GM23338 (cell line): ENCODE data around the gene EIF4E2. TPM values are rescaled to one million over a fixed set of nuclear protein-coding genes. Genes with fewer than 3 reads are reported as not detected.
"Not testable (repeated sequence)": the region's sequence is repeated elsewhere in the genome, so short reads cannot be mapped to it uniquely, and the experiment has no call there.

ENCODE experiments used
- ATAC-seq: fragments of 200-7000 bp; cut with Tn5 transposase; 3 replicates; pipeline ENCODE4 v1.9.1; 2020
- DNase-seq: peaks from one replicate; pipeline ENCODE4 v3.0.0-alpha.2; 2015; ENCODE audit warnings: low spot score
- H2AFZ ChIP-seq: fragments of 200-600 bp; sonication (generic); 2 replicates; pipeline ENCODE4 v1.8.0; 2016; ENCODE audit warnings: antibody characterized with exemption, mild to moderate bottlenecking, moderate library complexity
- H3F3A ChIP-seq: fragments of 200-600 bp; sonication (generic); replicated peaks from 2 replicates; pipeline ENCODE4 v1.8.0; 2017; ENCODE audit warnings: antibody characterized with exemption, mixed run types, low read depth
- H3K27ac ChIP-seq: fragments of 200-600 bp; sonication (generic); 2 replicates; pipeline ENCODE4 v1.6.1; 2016; ENCODE audit warnings: low read depth
- H3K27me3 ChIP-seq: fragments of 200-600 bp; sonication (generic); 2 replicates; pipeline ENCODE4 v1.8.0; 2016; ENCODE audit warnings: mild to moderate bottlenecking, mixed run types, moderate library complexity; ENCODE audit not compliant: insufficient read depth
- H3K36me3 ChIP-seq: fragments of 200-600 bp; sonication (generic); 2 replicates; pipeline ENCODE4 v1.8.0; 2016; ENCODE audit warnings: mild to moderate bottlenecking; ENCODE audit not compliant: insufficient read depth
- H3K4me1 ChIP-seq: fragments of 200-600 bp; sonication (generic); 2 replicates; pipeline ENCODE4 v1.8.0; 2016; ENCODE audit warnings: mild to moderate bottlenecking, moderate library complexity; ENCODE audit not compliant: insufficient read depth
- H3K4me2 ChIP-seq: fragments of 200-600 bp; sonication (generic); 2 replicates; pipeline ENCODE4 v1.7.1; 2017; ENCODE audit warnings: mixed run types
- H3K4me3 ChIP-seq: fragments of 200-600 bp; sonication (generic); 2 replicates; pipeline ENCODE4 v1.6.1; 2016; ENCODE audit warnings: mixed run types
- H3K79me2 ChIP-seq: fragments of 200-600 bp; sonication (generic); replicated peaks from 2 replicates; pipeline ENCODE4 v1.8.0; 2017; ENCODE audit warnings: mild to moderate bottlenecking; ENCODE audit not compliant: insufficient read depth
- H3K9me2 ChIP-seq: fragments of 200-600 bp; sonication (generic); 2 replicates; pipeline ENCODE4 v1.8.0; 2017; ENCODE audit not compliant: insufficient read depth
- H4K20me1 ChIP-seq: fragments of 200-600 bp; sonication (generic); replicated peaks from 2 replicates; pipeline ENCODE4 v1.8.0; 2017; ENCODE audit warnings: mild to moderate bottlenecking; ENCODE audit not compliant: insufficient read depth
- H3K27ac Mint-ChIP-seq: 2 replicates; pipeline ENCODE4 v1.8.0; 2020; ENCODE audit warnings: inconsistent platforms, mild to moderate bottlenecking, moderate library complexity, mixed read lengths
- H3K27me3 Mint-ChIP-seq: 3 replicates; pipeline ENCODE4 v1.8.0; 2022; ENCODE audit warnings: low read depth, mild to moderate bottlenecking, moderate library complexity, mixed read lengths, inconsistent platforms; ENCODE audit not compliant: insufficient read depth, poor library complexity
- H3K36me3 Mint-ChIP-seq: 3 replicates; pipeline ENCODE4 v1.8.0; 2021; ENCODE audit warnings: low read depth, mild to moderate bottlenecking, inconsistent platforms, moderate library complexity, mixed read lengths
- H3K4me1 Mint-ChIP-seq: 3 replicates; pipeline ENCODE4 v1.8.0; 2020; ENCODE audit warnings: mild to moderate bottlenecking, inconsistent platforms, mixed read lengths
- H3K4me3 Mint-ChIP-seq: 3 replicates; pipeline ENCODE4 v1.8.0; 2021; ENCODE audit warnings: moderate library complexity, mild to moderate bottlenecking, inconsistent platforms, mixed read lengths
- H3K9me3 Mint-ChIP-seq: 3 replicates; pipeline ENCODE4 v1.8.0; 2020; ENCODE audit warnings: moderate library complexity, mild to moderate bottlenecking, inconsistent platforms, mixed read lengths
- CREB1 ChIP-seq: fragments of 250-450 bp; sonication (Bioruptor Pico); IDR thresholded peaks from 2 replicates; pipeline ENCODE4 v1.5.0; 2020; ENCODE audit warnings: low read depth, mild to moderate bottlenecking, moderate library complexity
- JUNB ChIP-seq: IDR thresholded peaks from one replicate; pipeline ENCODE4 v1.6.1; 2016; ENCODE audit warnings: antibody characterized with exemption; ENCODE audit not compliant: unreplicated experiment
- REST ChIP-seq: IDR thresholded peaks from one replicate; pipeline ENCODE4 v1.6.1; 2018; ENCODE audit warnings: antibody characterized with exemption; ENCODE audit not compliant: unreplicated experiment
- STAT1 ChIP-seq: IDR thresholded peaks from one replicate; pipeline ENCODE4 v1.6.1; 2016; ENCODE audit warnings: antibody characterized with exemption; ENCODE audit not compliant: unreplicated experiment
- ZNF462 ChIP-seq: fragments of 250-450 bp; sonication (Bioruptor Pico); IDR thresholded peaks from 2 replicates; pipeline ENCODE4 v1.5.0; 2020; ENCODE audit warnings: mild to moderate bottlenecking, moderate library complexity
- polyA plus RNA-seq: library from polyadenylated mRNA; unstranded; fragments of >200 nt; fragmentation: Nextera tagmentation; extraction: Ambion mirVana; gene quantifications from 2 replicates; pipeline ENCODE4 v1.2.1, GENCODE V29; 2016
- total RNA-seq: library from RNA; depleted of rRNA; stranded (reverse); fragments of >200 nt; shearing (Covaris generic); gene quantifications from 2 replicates; pipeline ENCODE4 v1.2.3, GENCODE V29; 2014

EIF4E2 gene
- total and polyA plus RNA-seq, 2 experiments from 2014 or later: 68.1 to 152 TPM

GRCh38 chr2:232569541-232569940 is 19.1 kb downstream of the EIF4E2 start (continued):
- no peak for TF ChIP-seq REST
- no peak for TF ChIP-seq CREB1

GRCh38 chr2:232570481-232570880 is 20.0 kb downstream of the EIF4E2 start:
- H2AFZ ChIP-seq, H3K27me3 Mint-ChIP-seq, H3K9me3 Mint-ChIP-seq, H3K27ac ChIP-seq, H3K4me3 ChIP-seq, H3K4me3 Mint-ChIP-seq, H3K27ac Mint-ChIP-seq, H3F3A ChIP-seq, ATAC-seq, H3K4me2 ChIP-seq, H3K4me1 Mint-ChIP-seq, H3K79me2 ChIP-seq, DNase-seq, H3K4me1 ChIP-seq, H3K27me3 ChIP-seq, H3K9me2 ChIP-seq, H4K20me1 ChIP-seq: not testable (repeated sequence)
- peaks cover 30% of the 10 kb centered on the region for H3K36me3 ChIP-seq
- peaks cover 70% of the 10 kb centered on the region for H3K36me3 Mint-ChIP-seq

- H3K36me3 ChIP-seq: peaks cover 30% of the 10 kb centered on the region
These were observed 20.6 kb downstream of the EIF4E2 start for GRCh38 chr2:232571026-232571474.

More at GRCh38 chr2:232571026-232571474, 20.6 kb downstream of the EIF4E2 start:
- TF ChIP-seq JUNB: no peak
- no peak for TF ChIP-seq STAT1
- TF ChIP-seq ZNF462 (CRISPR knock-in tag): no peak
- H3K9me2 ChIP-seq: no peaks in the 10 kb centered on the region
- H3F3A ChIP-seq: no peaks in the 10 kb centered on the region
- H3K27ac Mint-ChIP-seq: no peak overlapping the region
- no peak overlapping the region for H2AFZ ChIP-seq
- H3K27ac ChIP-seq: no peak overlapping the region
- H4K20me1 ChIP-seq: peaks cover 6% of the 10 kb centered on the region; the same call in 1 of the 2 replicates
- H3K9me3 Mint-ChIP-seq: no peaks in the 10 kb centered on the region
- no peak overlapping the region for H3K4me2 ChIP-seq
- peaks cover 65% of the 10 kb centered on the region for H3K36me3 Mint-ChIP-seq
- H3K4me3 Mint-ChIP-seq: no peak overlapping the region
- H3K79me2 ChIP-seq: no peaks in the 10 kb centered on the region
- H3K4me1 Mint-ChIP-seq: 0 out of 3 replicates have a peak, but pooled peaks cover 3% of the 10 kb centered on the region
- peaks cover 3% of the 10 kb centered on the region for H3K27me3 Mint-ChIP-seq
- DNase-seq: no peak
- H3K4me3 ChIP-seq: no peak overlapping the region
- ATAC-seq: no peak
- no peaks in the 10 kb centered on the region for H3K4me1 ChIP-seq
- no peaks in the 10 kb centered on the region for H3K27me3 ChIP-seq
